Immature natural killer cell (primary cell): Measurements from ENCODE around the gene ARHGEF19. TPM values are rescaled to one million over a fixed set of nuclear protein-coding genes. Genes with fewer than 3 reads are reported as not detected.
"Not testable (repeated sequence)": the region's sequence is repeated elsewhere in the genome, so short reads cannot be mapped to it uniquely, and the experiment has no call there.

Source experiments
- DNase-seq, 3 donors: peaks; one replicate each; pipeline ENCODE4 v3.0.0; 2022; ENCODE audit warnings: mixed read lengths in 1 of 3
- H3K27ac Mint-ChIP-seq, 6 donors: one replicate each; pipeline ENCODE4 v1.8.0; 2020; ENCODE audit warnings: mixed read lengths in 6 of 6, mild to moderate bottlenecking in 5 of 6, inconsistent platforms in 4 of 6, moderate library complexity in 3 of 6
- H3K27me3 Mint-ChIP-seq, 3 donors: one replicate each; pipeline ENCODE4 v1.8.0; 2020 to 2021; ENCODE audit warnings: low read depth in 3 of 3, mild to moderate bottlenecking in 3 of 3, mixed read lengths in 3 of 3, moderate library complexity in 3 of 3, inconsistent platforms in 1 of 3
- H3K36me3 Mint-ChIP-seq, 3 donors: one replicate each; pipeline ENCODE4 v1.8.0; 2020; ENCODE audit warnings: mixed read lengths in 3 of 3, inconsistent platforms in 2 of 3, mild to moderate bottlenecking in 2 of 3
- H3K4me1 Mint-ChIP-seq, 2 donors: one replicate each; pipeline ENCODE4 v1.8.0; 2020; ENCODE audit warnings: inconsistent platforms in 2 of 2, mild to moderate bottlenecking in 2 of 2, mixed read lengths in 2 of 2, moderate library complexity in 1 of 2
- H3K4me3 Mint-ChIP-seq, 5 donors: one replicate each; pipeline ENCODE4 v1.8.0; 2020; ENCODE audit warnings: mild to moderate bottlenecking in 5 of 5, mixed read lengths in 5 of 5, inconsistent platforms in 3 of 5, moderate library complexity in 3 of 5
- H3K9me3 Mint-ChIP-seq, 6 donors: one replicate each; pipeline ENCODE4 v1.8.0; 2020; ENCODE audit warnings: mild to moderate bottlenecking in 6 of 6, mixed read lengths in 6 of 6, inconsistent platforms in 4 of 6, moderate library complexity in 3 of 6
- polyA plus RNA-seq, 3 donors: library from polyadenylated mRNA; unstranded; fragments of 300-500 nt; fragmentation: Illumina TruSeq; gene quantifications; one replicate each; pipeline ENCODE4 v1.2.3, GENCODE V29; 2021

ARHGEF19 gene
- polyA plus RNA-seq, 3 donors from 2014 or later, result 6.1 to 14.3 (median 14.0) TPM

GRCh38 chr1:16172964-16173446, 39.4 kb downstream of the ARHGEF19 start:
- H3K27ac Mint-ChIP-seq, result no peak overlapping the region
- peaks cover 12 to 28% (median 19%) of the 10 kb centered on the region in 3 donors for H3K27me3 Mint-ChIP-seq
- peaks cover 15% of the 10 kb centered on the region in 2 donors for H3K4me1 Mint-ChIP-seq
- H3K4me3 Mint-ChIP-seq, result no peak overlapping the region
- H3K36me3 Mint-ChIP-seq, result peaks cover 0 to 3% (median 0%) of the 10 kb centered on the region in 3 donors
- H3K9me3 Mint-ChIP-seq, result no peaks in the 10 kb centered on the region
- no peak for DNase-seq

- peaks cover 15% of the 10 kb centered on the region in 2 donors for H3K4me1 Mint-ChIP-seq
- DNase-seq, result no peak
- H3K4me3 Mint-ChIP-seq, result no peak overlapping the region
- peaks cover 12 to 28% (median 19%) of the 10 kb centered on the region in 3 donors for H3K27me3 Mint-ChIP-seq
- no peaks in the 10 kb centered on the region for H3K9me3 Mint-ChIP-seq
- H3K27ac Mint-ChIP-seq, result no peak overlapping the region
- H3K36me3 Mint-ChIP-seq, result peaks cover 0 to 3% (median 0%) of the 10 kb centered on the region in 3 donors
Measured at GRCh38 chr1:16172218-16172830, 40.1 kb downstream of the ARHGEF19 start.

DNA sequence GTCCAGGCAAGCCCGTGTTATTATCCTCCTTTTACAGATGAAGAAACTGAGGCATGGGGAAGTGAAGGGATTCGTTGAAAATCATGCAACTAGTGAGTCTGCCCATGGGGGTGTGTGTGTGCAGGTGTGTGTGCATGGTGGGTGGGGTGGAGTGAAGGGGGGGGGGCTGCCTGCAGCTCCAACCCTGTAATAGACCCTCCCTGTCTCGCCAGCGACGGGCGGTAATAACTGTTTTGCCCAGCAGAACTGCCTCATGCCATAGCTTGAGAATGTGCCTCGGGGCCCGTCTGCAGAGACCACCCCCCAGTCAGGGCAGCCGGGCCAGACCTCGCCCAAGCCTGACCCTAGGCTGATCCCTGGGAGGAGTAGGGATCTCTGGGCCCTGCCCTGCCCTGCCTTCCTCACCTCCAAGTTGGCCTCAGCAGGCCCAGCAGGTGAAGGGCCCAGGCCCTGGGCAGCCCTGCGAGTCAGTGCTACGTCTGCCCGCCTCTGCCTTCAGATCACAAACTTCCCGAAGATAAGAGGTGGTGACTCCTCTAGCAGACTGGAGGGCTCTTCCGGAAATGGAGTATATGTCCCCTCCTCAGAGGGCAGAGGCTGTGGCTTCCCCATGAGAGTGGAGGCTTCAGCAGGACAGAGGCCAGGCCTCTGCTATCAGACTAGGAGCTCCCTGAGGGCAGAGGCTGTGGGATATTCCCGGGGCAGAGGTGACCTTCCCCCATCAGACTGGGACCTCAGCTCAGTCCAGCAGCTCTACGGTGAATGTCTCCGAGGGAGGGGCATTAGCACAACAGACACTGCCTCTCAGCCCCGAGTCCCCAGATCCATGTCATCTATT, 40.9 kb downstream of the ARHGEF19 start:
- Mint-ChIP-seq H3K36me3 (no peaks in the 10 kb centered on the region), H3K4me1 (peaks cover 15% of the 10 kb centered on the region in 2 donors), H3K27ac (no peak overlapping the region), H3K9me3 (no peaks in the 10 kb centered on the region), H3K4me3 (no peak overlapping the region), H3K27me3 (peaks cover 14 to 24% (median 19%) of the 10 kb centered on the region in 3 donors)
- no peak for DNase-seq

DNA sequence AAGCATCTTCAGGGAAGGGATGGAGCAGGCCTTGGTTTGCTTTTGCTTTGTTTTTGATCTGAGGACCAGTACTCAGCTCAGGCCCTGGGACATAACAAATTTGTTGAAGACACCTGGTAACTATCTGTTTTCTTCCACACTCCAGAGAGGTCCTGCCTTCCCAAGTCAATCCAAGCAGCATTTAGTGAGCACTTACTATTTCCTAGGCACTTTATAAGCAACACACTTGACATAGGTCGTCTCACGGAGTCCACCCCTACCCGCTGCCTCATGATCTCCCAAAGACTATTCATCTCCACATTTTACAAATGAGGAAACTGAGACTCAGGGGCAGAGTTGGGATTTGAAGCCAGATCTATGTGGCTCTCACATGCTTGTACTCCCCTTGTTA, 42.2 kb downstream of the ARHGEF19 start:
- Mint-ChIP-seq H3K9me3 (no peaks in the 10 kb centered on the region), H3K4me1 (peaks cover 15% of the 10 kb centered on the region in 2 donors), H3K27me3 (peaks cover 12 to 26% (median 23%) of the 10 kb centered on the region in 3 donors), H3K4me3 (no peak overlapping the region), H3K36me3 (no peaks in the 10 kb centered on the region), H3K27ac (no peak overlapping the region)
- no peak for DNase-seq

DNA sequence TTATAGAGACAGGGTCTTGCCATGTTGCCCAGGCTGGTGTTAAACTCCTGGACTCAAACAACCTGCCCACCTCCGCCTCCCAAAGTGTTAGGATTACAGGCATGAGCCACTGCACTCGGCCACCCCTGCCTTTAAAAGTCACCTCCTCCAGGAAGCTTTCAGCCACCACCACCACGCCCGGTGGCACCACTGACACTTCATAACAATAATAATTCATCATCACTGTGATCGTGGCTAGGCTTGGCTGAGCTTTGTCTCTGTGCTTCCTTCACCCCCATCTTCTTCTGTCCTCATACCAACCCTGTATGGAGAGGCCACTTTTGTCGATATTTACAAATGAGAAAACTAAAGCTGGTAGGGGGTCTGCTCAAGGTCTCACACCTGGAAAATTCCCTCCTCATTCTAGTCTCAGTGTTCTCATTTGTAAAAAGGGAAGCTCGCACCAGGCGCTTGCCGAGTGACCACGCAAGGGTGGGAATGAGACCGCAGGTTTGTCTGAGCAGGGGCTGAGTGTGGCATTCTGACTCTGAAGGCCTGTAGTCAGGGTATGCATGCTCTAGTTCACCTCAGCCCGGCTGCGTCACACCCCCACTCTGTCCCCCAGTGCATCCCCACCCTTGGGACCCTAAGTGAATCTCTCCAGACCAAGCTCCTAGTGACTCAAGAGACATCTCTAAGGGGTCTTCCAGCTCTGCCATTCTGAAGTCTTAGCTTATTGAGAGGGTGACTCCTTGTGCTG, 43.7 kb downstream of the ARHGEF19 start:
- Mint-ChIP-seq H3K4me1 (peaks cover 15% of the 10 kb centered on the region in 2 donors), H3K36me3 (no peaks in the 10 kb centered on the region), H3K4me3 (peak overlapping the region; percentile 46 to 84 (median 76)), H3K27me3 (peaks cover 10 to 32% (median 26%) of the 10 kb centered on the region in 3 donors), H3K9me3 (no peaks in the 10 kb centered on the region), H3K27ac (peak overlapping the region in 5 of 6 donors; percentile 37 to 86 (median 77))
- DNase-seq, result peak in 2 of 3 donors; percentile 25 to 33

- H3K9me3 Mint-ChIP-seq, DNase-seq, H3K36me3 Mint-ChIP-seq: not testable (repeated sequence)
- Mint-ChIP-seq H3K27me3 (peaks cover 10 to 32% (median 26%) of the 10 kb centered on the region in 3 donors), H3K4me3 (peak overlapping the region; percentile 46 to 84 (median 76)), H3K27ac (peak overlapping the region in 2 of 6 donors; percentile 77 to 82), H3K4me1 (peaks cover 15 to 17% of the 10 kb centered on the region in 2 donors)
Measured at GRCh38 chr1:16168144-16168495, 44.3 kb downstream of the ARHGEF19 start.

GRCh38 chr1:16167331-16168143, 44.9 kb downstream of the ARHGEF19 start:
- no peaks in the 10 kb centered on the region for H3K36me3 Mint-ChIP-seq

GRCh38 chr1:16166117-16166516, 46.3 kb downstream of the ARHGEF19 start:
- Mint-ChIP-seq H3K36me3 (no peaks in the 10 kb centered on the region), H3K4me1 (peaks cover 26 to 28% of the 10 kb centered on the region in 2 donors), H3K9me3 (no peaks in the 10 kb centered on the region), H3K27me3 (peaks cover 10 to 35% (median 23%) of the 10 kb centered on the region in 3 donors), H3K27ac (peak overlapping the region in 5 of 6 donors; percentile 41 to 70 (median 51)), H3K4me3 (peak overlapping the region in 2 of 5 donors; percentile 32 to 46)
- no peak for DNase-seq

More at GRCh38 chr1:16167331-16168143, 44.9 kb downstream of the ARHGEF19 start:
- Mint-ChIP-seq H3K4me1 (peaks cover 20 to 22% of the 10 kb centered on the region in 2 donors), H3K9me3 (no peaks in the 10 kb centered on the region), H3K27ac (peak overlapping the region in 2 of 6 donors; percentile 16 to 30), H3K4me3 (peak overlapping the region in 4 of 5 donors; percentile 29 to 84 (median 53)), H3K27me3 (peaks cover 10 to 32% (median 24%) of the 10 kb centered on the region in 3 donors)
- peak; percentile 66 to 72 (median 68) for DNase-seq

GRCh38 chr1:16165548-16165947, 46.9 kb downstream of the ARHGEF19 start:
- no peaks in the 10 kb centered on the region for H3K9me3 Mint-ChIP-seq
- H3K36me3 Mint-ChIP-seq, result no peaks in the 10 kb centered on the region
- no peak overlapping the region for H3K4me3 Mint-ChIP-seq
- H3K27ac Mint-ChIP-seq, result peak overlapping the region in 4 of 6 donors; percentile 49 to 59 (median 54)
- peaks cover 10 to 30% (median 19%) of the 10 kb centered on the region in 3 donors for H3K27me3 Mint-ChIP-seq
- peaks cover 26 to 28% of the 10 kb centered on the region in 2 donors for H3K4me1 Mint-ChIP-seq
- no peak for DNase-seq

DNA sequence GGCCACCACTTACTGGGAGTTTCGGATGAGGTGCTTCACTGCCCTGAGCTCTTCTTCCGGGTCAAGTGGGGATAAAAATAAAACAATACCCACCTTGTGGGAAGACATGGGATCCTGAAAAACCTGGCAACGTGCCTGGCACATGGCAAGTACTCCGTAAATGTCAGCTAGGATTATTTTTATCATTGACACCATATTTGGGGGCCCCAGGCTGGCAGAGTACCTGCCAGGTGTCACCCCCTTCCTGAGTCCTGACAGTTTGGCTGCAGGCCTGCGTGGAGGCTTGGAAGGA, 47.4 kb downstream of the ARHGEF19 start:
- no peak for DNase-seq
- H3K4me1 Mint-ChIP-seq, result peaks cover 26 to 28% of the 10 kb centered on the region in 2 donors
- peaks cover 11 to 25% (median 19%) of the 10 kb centered on the region in 3 donors for H3K27me3 Mint-ChIP-seq
- H3K9me3 Mint-ChIP-seq, result no peaks in the 10 kb centered on the region
- H3K27ac Mint-ChIP-seq, result peak overlapping the region in 1 of 6 donors; percentile 51
- H3K4me3 Mint-ChIP-seq, result no peak overlapping the region
- no peaks in the 10 kb centered on the region for H3K36me3 Mint-ChIP-seq

GRCh38 chr1:16164213-16165072, 48.0 kb downstream of the ARHGEF19 start:
- Mint-ChIP-seq H3K36me3 (no peaks in the 10 kb centered on the region), H3K4me3 (no peak overlapping the region), H3K27ac (peak overlapping the region in 1 of 6 donors; percentile 51), H3K27me3 (peaks cover 12 to 25% (median 16%) of the 10 kb centered on the region in 3 donors), H3K9me3 (no peaks in the 10 kb centered on the region), H3K4me1 (peaks cover 25 to 28% of the 10 kb centered on the region in 2 donors)
- no peak for DNase-seq

DNA sequence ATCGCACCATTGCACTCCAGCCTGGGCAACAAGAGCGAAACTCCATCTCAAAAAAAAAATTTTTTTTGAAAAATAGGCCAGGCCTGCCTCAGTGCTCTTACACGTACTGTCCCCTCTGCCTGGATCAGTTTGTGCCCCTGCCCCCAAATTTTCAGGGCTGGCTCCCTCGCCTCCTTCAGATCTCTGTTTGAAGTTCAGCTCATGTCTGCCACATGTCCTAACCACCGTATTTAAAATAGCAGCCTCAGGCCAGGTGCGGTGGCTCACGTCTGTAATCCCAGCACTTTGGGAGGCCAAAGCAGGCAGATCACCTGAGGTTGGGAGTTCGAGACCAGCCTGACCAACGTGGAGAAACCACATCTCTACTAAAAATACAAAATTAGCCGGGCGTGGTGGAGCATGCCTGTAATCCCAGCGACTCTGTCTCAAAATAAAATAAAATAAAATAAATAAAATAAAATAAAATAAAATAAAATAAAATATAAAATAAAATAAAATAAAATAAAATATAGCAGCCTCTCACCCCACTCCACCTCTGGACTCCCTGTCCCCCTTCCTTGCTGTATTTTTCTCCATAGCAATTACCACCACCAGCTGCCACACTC, 48.7 kb downstream of the ARHGEF19 start:
- H3K4me3 Mint-ChIP-seq, result peak overlapping the region in 1 of 5 donors; percentile 38
- peaks cover 11 to 20% (median 14%) of the 10 kb centered on the region in 3 donors for H3K27me3 Mint-ChIP-seq
- peaks cover 18 to 21% of the 10 kb centered on the region in 2 donors for H3K4me1 Mint-ChIP-seq
- H3K36me3 Mint-ChIP-seq, H3K27ac Mint-ChIP-seq, H3K9me3 Mint-ChIP-seq, DNase-seq: not testable (repeated sequence)
